CD4-positive, alpha-beta T cell treated with Interleukin-1 beta for 1 hour (primary cell): ENCODE measurements around the gene LILRB5.
A peak's percentile ranks its signal among the peaks of the same experiment; 100 is the strongest.
"Not testable (repeated sequence)": the region's sequence is repeated elsewhere in the genome, so short reads cannot be mapped to it uniquely, and the experiment has no call there.

ENCODE experiments used
- DNase-seq, 2 donors: peaks; one replicate each; pipeline ENCODE4 v3.0.0-alpha.2; 2020 to 2022

The LILRB5 gene

GRCh38 chr19:54257116-54257480, at the start of gene LILRB5:
LILRB5 (minus strand) TSS chr19:54257273; CDS start chr19:54257193, 80 bp downstream.
- no peak for DNase-seq

- DNase-seq = no peak
Measured at GRCh38 chr19:54305141-54305540, 48.1 kb upstream of the LILRB5 start.

GRCh38 chr19:54302257-54302656, 45.2 kb upstream of the LILRB5 start:
- DNase-seq = peak in 1 of 2 donors; percentile 35

- no peak for DNase-seq
Measured at GRCh38 chr19:54299515-54299914, 42.4 kb upstream of the LILRB5 start.

GRCh38 chr19:54299126-54299498, 42.0 kb upstream of the LILRB5 start:
- DNase-seq = no peak

GRCh38 chr19:54298357-54299125, 41.5 kb upstream of the LILRB5 start:
- DNase-seq = no peak

- DNase-seq = no peak
Measured at GRCh38 chr19:54297759-54298305, 40.8 kb upstream of the LILRB5 start.

GRCh38 chr19:54294539-54294938, 37.5 kb upstream of the LILRB5 start:
- no peak for DNase-seq

GRCh38 chr19:54289160-54289559, 32.1 kb upstream of the LILRB5 start:
- not testable (repeated sequence) for DNase-seq

GRCh38 chr19:54287456-54287855, 30.4 kb upstream of the LILRB5 start:
- DNase-seq = no peak

- not testable (repeated sequence) for DNase-seq
Measured at GRCh38 chr19:54286283-54286682, 29.2 kb upstream of the LILRB5 start.

GRCh38 chr19:54285427-54286056, 28.5 kb upstream of the LILRB5 start:
- peak; percentile 10 to 61 for DNase-seq

GRCh38 chr19:54282686-54283470, 25.8 kb upstream of the LILRB5 start:
- peak in 1 of 2 donors; percentile 48 for DNase-seq

- DNase-seq = not testable (repeated sequence)
Measured at GRCh38 chr19:54281729-54282075, 24.6 kb upstream of the LILRB5 start.

GRCh38 chr19:54281007-54281728, 24.1 kb upstream of the LILRB5 start, which contains the start of gene LILRB2:
LILRB2 (minus strand) TSS chr19:54281110; CDS start chr19:54280496, 614 bp downstream.
- no peak for DNase-seq

GRCh38 chr19:54280441-54280840, 23.4 kb upstream of the LILRB5 start:
- DNase-seq = peak in 1 of 2 donors; percentile 47

- not testable (repeated sequence) for DNase-seq
Measured at GRCh38 chr19:54280025-54280424, 23.0 kb upstream of the LILRB5 start.

GRCh38 chr19:54279406-54279962, 22.4 kb upstream of the LILRB5 start:
- no peak for DNase-seq

- DNase-seq = not testable (repeated sequence)
Measured at GRCh38 chr19:54278571-54279195, 21.6 kb upstream of the LILRB5 start.

- not testable (repeated sequence) for DNase-seq
Measured at GRCh38 chr19:54278056-54278455, 21.0 kb upstream of the LILRB5 start.

- not testable (repeated sequence) for DNase-seq
Measured at GRCh38 chr19:54277111-54277615, 20.1 kb upstream of the LILRB5 start.
